GM12872 (cell line): ENCODE measurements around the gene PIP5K1B.

Source experiments
- CTCF ChIP-seq: IDR thresholded peaks from 3 replicates; pipeline ENCODE4 v1.5.1; 2011; ENCODE audit warnings: low read depth, mild to moderate bottlenecking, low read length, moderate library complexity; ENCODE audit not compliant: insufficient read depth

Gene PIP5K1B

GRCh38 chr9:68970151-68970550 is 265.1 kb downstream of the PIP5K1B start:
- no peak for TF ChIP-seq CTCF

- TF ChIP-seq CTCF, result no peak
Measured at GRCh38 chr9:68973619-68974018, 268.6 kb downstream of the PIP5K1B start.

- no peak for TF ChIP-seq CTCF
Measured at GRCh38 chr9:68974431-68974830, 269.4 kb downstream of the PIP5K1B start.

GRCh38 chr9:68974901-68975300 is 269.9 kb downstream of the PIP5K1B start:
- no peak for TF ChIP-seq CTCF

- no peak for TF ChIP-seq CTCF
Measured at GRCh38 chr9:68975365-68976043, 270.5 kb downstream of the PIP5K1B start.

- no peak for TF ChIP-seq CTCF
Measured at GRCh38 chr9:68978066-68978465, 273.0 kb downstream of the PIP5K1B start.

GRCh38 chr9:68978501-68978900 is 273.5 kb downstream of the PIP5K1B start:
- no peak for TF ChIP-seq CTCF
